LNCAP (cell line): ENCODE data around the gene KMT2E.

ENCODE experiments used
- CTCF ChIP-seq: fragments of 450-650 bp; IDR thresholded peaks from 2 replicates; pipeline ENCODE4 v1.5.1; 2017; ENCODE audit warnings: mild to moderate bottlenecking

Gene KMT2E

GRCh38 chr7:105126436-105126975, 112.5 kb downstream of the KMT2E start:
- no peak for TF ChIP-seq CTCF

GRCh38 chr7:105127179-105127578, 113.2 kb downstream of the KMT2E start:
- TF ChIP-seq CTCF, result no peak

GRCh38 chr7:105130048-105130447, 116.0 kb downstream of the KMT2E start:
- TF ChIP-seq CTCF, result no peak

DNA sequence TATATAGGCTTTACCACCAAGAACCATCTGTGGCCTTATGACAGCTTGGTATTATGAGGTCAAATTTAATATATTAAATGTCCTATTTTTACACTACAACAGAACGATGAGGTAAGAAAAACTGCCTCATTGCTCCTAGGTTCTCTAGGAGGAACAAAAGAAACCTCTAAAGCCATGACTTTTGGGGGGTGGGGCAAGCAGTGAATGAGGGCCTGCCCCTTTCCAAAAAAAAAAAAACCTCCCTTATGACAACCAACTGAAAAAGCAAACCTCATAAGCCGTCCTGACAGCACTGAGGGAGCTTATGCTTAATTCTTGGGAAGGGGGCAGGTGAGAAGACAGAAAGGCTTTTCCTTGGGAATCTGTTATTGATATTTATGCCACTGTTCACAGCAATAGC, 116.6 kb downstream of the KMT2E start:
- TF ChIP-seq CTCF, result no peak

DNA sequence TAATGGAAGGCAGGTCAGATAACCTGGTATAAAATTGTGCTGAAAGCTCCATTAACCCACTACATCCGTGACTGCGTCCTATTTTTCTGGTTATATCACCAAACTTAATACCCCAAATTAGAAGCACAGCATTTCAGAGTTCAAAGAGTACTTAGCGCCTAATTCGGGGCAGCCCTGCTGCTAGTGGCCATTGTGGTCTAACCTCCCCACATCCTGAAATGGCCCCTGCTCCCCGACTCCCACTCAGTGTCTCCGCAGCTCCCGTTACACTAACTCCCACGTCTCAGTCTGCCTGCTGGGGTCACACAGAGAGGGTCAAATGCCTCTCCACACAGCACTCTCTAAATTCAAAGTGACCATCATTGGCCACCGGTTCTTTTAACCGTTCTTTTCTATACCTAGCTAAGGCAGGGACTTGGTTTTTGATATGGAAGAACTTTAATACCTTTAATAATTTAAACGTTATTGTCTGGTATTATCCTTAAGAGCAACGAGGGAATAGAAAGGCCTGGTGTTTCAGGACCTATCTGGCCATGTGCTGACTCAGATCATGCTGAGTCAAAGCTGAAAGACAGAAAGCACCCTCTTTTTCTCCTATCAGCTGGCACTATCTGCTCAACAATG, 117.1 kb downstream of the KMT2E start:
- no peak for TF ChIP-seq CTCF

GRCh38 chr7:105131890-105132289, 117.9 kb downstream of the KMT2E start:
- no peak for TF ChIP-seq CTCF

DNA sequence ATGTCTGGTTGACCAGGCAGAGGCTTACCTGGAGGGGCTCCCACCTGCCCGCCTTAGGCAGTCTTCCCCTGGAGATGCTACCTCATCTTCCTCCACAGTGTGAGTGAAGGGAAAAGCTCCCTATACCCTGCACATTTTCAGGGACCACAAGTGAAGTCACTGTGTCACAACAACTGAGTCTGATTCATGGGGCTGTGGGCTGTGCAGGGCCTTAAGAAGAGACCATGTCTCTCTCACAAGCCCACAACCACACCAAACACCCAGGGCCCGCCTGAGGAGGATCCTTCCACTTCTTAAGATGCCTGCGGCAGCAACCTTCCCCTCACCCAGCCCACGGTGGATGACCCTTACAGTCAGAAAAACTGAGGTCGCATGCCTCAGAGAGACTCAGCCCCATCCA, 118.3 kb downstream of the KMT2E start:
- no peak for TF ChIP-seq CTCF

GRCh38 chr7:105132835-105133234, 118.8 kb downstream of the KMT2E start:
- no peak for TF ChIP-seq CTCF
